Uterus (tissue), 2 donors: ENCODE data around the gene GOLGA8N.
"Not testable (repeated sequence)": the region's sequence is repeated elsewhere in the genome, so short reads cannot be mapped to it uniquely, and the experiment has no call there.

Source experiments
- CTCF ChIP-seq, 4 experiments: fragments of 200-600 bp in 2 of 4; fragments of 450-650 bp in 2 of 4; sonication (generic) in 2 of 4; IDR thresholded peaks; one replicate each; pipeline ENCODE4 v1.5.1; 2016 to 2019; ENCODE audit warnings: antibody characterized with exemption in 4 of 4, mild to moderate bottlenecking in 2 of 4, moderate library complexity in 1 of 4
- POLR2A ChIP-seq, 2 donors: fragments of 450-650 bp; IDR thresholded peaks; one replicate each; pipeline ENCODE4 v1.6.1; 2016; ENCODE audit warnings: antibody characterized with exemption in 2 of 2, mild to moderate bottlenecking in 1 of 2, moderate library complexity in 1 of 2

- not testable (repeated sequence) for TF ChIP-seq POLR2A (IDR thresholded peaks at IDR 0.05)
- peak in 2 of 4 experiments; percentile 10 to 26 for TF ChIP-seq CTCF (IDR thresholded peaks at IDR 0.05)
Measured at GRCh38 chr15:32610719-32611118, 17.5 kb downstream of the GOLGA8N start.
